K562 (cell line): ENCODE measurements around the gene SGK1. TPM values are rescaled to one million over a fixed set of nuclear protein-coding genes. Genes with fewer than 3 reads are reported as not detected.
A peak's percentile ranks its signal among the peaks of the same experiment; 100 is the strongest.

ENCODE experiments used
- ATAC-seq: fragments of 200-7000 bp; cut with Tn5 transposase; 3 replicates; pipeline ENCODE4 v1.9.1; 2020; ENCODE audit warnings: moderate library complexity
- BruUV-seq: library from RNA; stranded (reverse); fragments of 400-500 nt; replicated peaks from 2 replicates; lab custom pipeline; 2021; lab: Mats Ljungman, UMichigan
- CTCF ChIA-PET: fragments of 300-600 bp; formaldehyde crosslinking; extraction: SDS; loops from one replicate; lab custom pipeline; 2021; ENCODE audit warnings: low intra/inter-chr PET ratio; lab: Yijun Ruan, JAX
- POLR2A ChIA-PET: fragments of 300-600, 350-650 bp; sonication (Branson Sonifier 250); formaldehyde crosslinking; extraction: SDS; loops from one replicate; lab custom pipeline; 2021; ENCODE audit warnings: antibody characterized with exemption, inconsistent platforms; lab: Yijun Ruan, JAX
- DNase-seq, 4 experiments: peaks; one replicate each; pipeline versions ENCODE4 v3.0.0 to v3.0.0-alpha.2; 2011 to 2018; ENCODE audit warnings: low spot score in 3 of 4, mixed read lengths in 3 of 4; ENCODE audit errors: extremely low read depth in 1 of 4
- FAIRE-seq: peaks from 2 replicates; lab custom pipeline; 2011; peaks lifted over from hg19 to GRCh38; lab: Jason Lieb, UNC
- H2AFZ ChIP-seq: 2 replicates; pipeline ENCODE4 v1.6.0; 2011; ENCODE audit warnings: low read depth, low read length, control low read depth, inconsistent platforms
- H3K27ac ChIP-seq: fragments of 200-600 bp; 3 replicates; pipeline ENCODE4 v1.8.0; 2011; ENCODE audit warnings: low read depth, mild to moderate bottlenecking, control low read depth, inconsistent platforms, low read length, moderate library complexity, mixed read lengths; ENCODE audit errors: extremely low read depth
- H3K27me3 ChIP-seq, 2 experiments: fragments of 300-600 bp in 1 of 2; 2 replicates in 1 of 2; 3 replicates in 1 of 2; pipeline versions ENCODE4 v1.6.0 to v1.8.0; 2011; ENCODE audit warnings: inconsistent platforms in 2 of 2, low read length in 2 of 2, mild to moderate bottlenecking in 1 of 2, mixed read lengths in 1 of 2, moderate library complexity in 1 of 2; ENCODE audit not compliant: control insufficient read depth in 2 of 2, insufficient read depth in 2 of 2
- H3K36me3 ChIP-seq: fragments of 300-600 bp; 3 replicates; pipeline ENCODE4 v1.8.0; 2011; ENCODE audit warnings: mild to moderate bottlenecking, low read length, inconsistent platforms; ENCODE audit not compliant: control insufficient read depth, insufficient read depth
- H3K4me1 ChIP-seq, 2 experiments: fragments of 200-600 bp in 1 of 2; replicated peaks in 1 of 2; 2 replicates in 1 of 2; 3 replicates in 1 of 2; pipeline versions ENCODE4 v1.5.1 to v1.8.0; 2011; ENCODE audit warnings: inconsistent platforms in 2 of 2, low read length in 2 of 2, mild to moderate bottlenecking in 1 of 2, mixed read lengths in 1 of 2, moderate library complexity in 1 of 2; ENCODE audit not compliant: control insufficient read depth in 2 of 2, insufficient read depth in 2 of 2
- H3K4me2 ChIP-seq: 2 replicates; pipeline ENCODE4 v1.6.1; 2011; ENCODE audit warnings: low read length, control low read depth, inconsistent platforms, mixed read lengths; ENCODE audit not compliant: insufficient read depth
- H3K4me3 ChIP-seq: fragments of 200-600 bp; sonication (generic), shearing (Covaris generic); 2 replicates; pipeline ENCODE4 v1.5.1; 2016; ENCODE audit warnings: control low read depth, inconsistent platforms
- H3K79me2 ChIP-seq: fragments of 200-600 bp; 3 replicates; pipeline ENCODE4 v1.8.0; 2011; ENCODE audit warnings: low read length, inconsistent platforms; ENCODE audit not compliant: control insufficient read depth, insufficient read depth
- H3K9ac ChIP-seq, 2 experiments: 2 replicates each; pipeline versions ENCODE4 v1.6.0 to v1.6.1; 2011; ENCODE audit warnings: low read depth in 2 of 2, low read length in 2 of 2, control low read depth in 1 of 2, inconsistent platforms in 1 of 2, mild to moderate bottlenecking in 1 of 2, mixed read lengths in 1 of 2; ENCODE audit not compliant: insufficient read depth in 1 of 2
- H3K9me1 ChIP-seq: one replicate; pipeline ENCODE4 v1.6.0; 2011; ENCODE audit warnings: inconsistent platforms, mild to moderate bottlenecking, low read length, moderate library complexity; ENCODE audit not compliant: control insufficient read depth, insufficient read depth
- H3K9me3 ChIP-seq: replicated peaks from 2 replicates; pipeline ENCODE4 v1.5.1; 2011; ENCODE audit warnings: low read depth, low read length, inconsistent platforms; ENCODE audit not compliant: control insufficient read depth, insufficient read depth
- H4K20me1 ChIP-seq: replicated peaks from 2 replicates; pipeline ENCODE4 v1.6.1; 2011; ENCODE audit warnings: low read length, inconsistent platforms, mixed read lengths; ENCODE audit not compliant: control insufficient read depth, insufficient read depth
- BCL6 ChIP-seq: fragments of 250-450 bp; sonication (Bioruptor Pico); IDR thresholded peaks from 2 replicates; pipeline ENCODE4 v1.4.0; 2020
- BRCA1 ChIP-seq, 2 experiments: fragments of 450-650 bp in 1 of 2; sonication (generic) in 1 of 2; formaldehyde crosslinking in 1 of 2; IDR thresholded peaks; 2 replicates each; pipeline versions ENCODE4 v1.5.0 to v1.6.1; 2017 to 2020; ENCODE audit warnings: mild to moderate bottlenecking in 1 of 2, missing genetic modification reagents in 1 of 2
- FOSL1 ChIP-seq: fragments of 200-800 bp; sonication (Bioruptor generic); conservative IDR thresholded peaks from 2 replicates; pipeline ENCODE4 v1.6.1; 2016; ENCODE audit warnings: missing genetic modification characterization, missing compliant biosample characterization
- HNRNPL ChIP-seq: fragments of 200-400 bp; formaldehyde crosslinking; IDR thresholded peaks from 2 replicates; pipeline ENCODE4 v1.6.1; 2017; ENCODE audit warnings: low read depth, mild to moderate bottlenecking, low read length
- IFI16 ChIP-seq: fragments of 250-450 bp; sonication (Bioruptor Pico); IDR thresholded peaks from 2 replicates; pipeline ENCODE4 v2.1.2; 2022; ENCODE audit warnings: mild to moderate bottlenecking, inconsistent platforms
- NCOA4 ChIP-seq: fragments of 450-650 bp; IDR thresholded peaks from 2 replicates; pipeline ENCODE4 v1.6.1; 2018; ENCODE audit warnings: mild to moderate bottlenecking; ENCODE audit not compliant: partially characterized antibody
- RBM39 ChIP-seq: fragments of 200-400 bp; formaldehyde crosslinking; optimal IDR thresholded peaks from 2 replicates; pipeline ENCODE3; 2018; ENCODE audit warnings: low read depth, low read length
- SOX6 ChIP-seq: fragments of 450-650 bp; IDR thresholded peaks from 2 replicates; pipeline ENCODE4 v1.6.1; 2014; ENCODE audit warnings: mild to moderate bottlenecking
- SP2 ChIP-seq: IDR thresholded peaks from 2 replicates; pipeline ENCODE4 v1.6.1; 2011; ENCODE audit warnings: mild to moderate bottlenecking, low read depth, low read length, moderate library complexity; ENCODE audit not compliant: poor library complexity, severe bottlenecking; ENCODE audit errors: extremely low read depth
- TCF3 ChIP-seq: sonication (generic); formaldehyde crosslinking; IDR thresholded peaks from 2 replicates; pipeline ENCODE4 v1.4.0; 2020; ENCODE audit warnings: mild to moderate bottlenecking, missing genetic modification reagents
- ZBTB7A ChIP-seq: IDR thresholded peaks from 2 replicates; pipeline ENCODE4 v1.6.1; 2011; ENCODE audit warnings: low read depth, mild to moderate bottlenecking, low read length, moderate library complexity, borderline replicate concordance; ENCODE audit not compliant: control insufficient read depth
- ZBTB8A ChIP-seq: fragments of 450-650 bp; IDR thresholded peaks from 2 replicates; pipeline ENCODE4 v1.6.1; 2018; ENCODE audit warnings: mild to moderate bottlenecking, moderate library complexity; ENCODE audit not compliant: partially characterized antibody
- ZKSCAN1 ChIP-seq: fragments of 150-350 bp; IDR thresholded peaks from 2 replicates; pipeline ENCODE4 v1.6.1; 2016; ENCODE audit warnings: low read depth, low read length
- ZNF3 ChIP-seq: fragments of 250-450 bp; sonication (Bioruptor Pico); IDR thresholded peaks from 2 replicates; pipeline ENCODE4 v1.5.0; 2021; ENCODE audit warnings: mild to moderate bottlenecking, moderate library complexity
- WGBS: fragments of 100-300 bp; shearing (Covaris generic); methylation state at CpG from one replicate; pipeline ENCODE4 v1.1.6; 2016; ENCODE audit warnings: low coverage, mixed read lengths; ENCODE audit not compliant: insufficient coverage; ENCODE audit errors: missing lambda C conversion rate; 5-methylcytosine and 5-hydroxymethylcytosine counted together
- in situ Hi-C: fragments of 300-500 bp; cut with MboI; formaldehyde crosslinking; loops from 4 replicates; pipeline ENCODE4 v1.15.0; 2018; ENCODE audit warnings: inconsistent platforms, mixed read lengths
- intact Hi-C: fragments of 100-400 bp; cut with micrococcal nuclease; formaldehyde crosslinking; loops from 2 replicates; pipeline ENCODE4 v1.14.2; 2022
- polyA plus RNA-seq, 8 experiments: library from polyadenylated mRNA; depleted of rRNA in 4 of 8; stranded (reverse) in 5 of 8; unstranded in 3 of 8; fragments of >200 nt; fragmentation: Nextera tagmentation in 2 of 8; fragmentation: Illumina TruSeq in 1 of 8; extraction: Ambion mirVana in 2 of 8; extraction: Trizol in 1 of 8; gene quantifications; 2 replicates each; pipeline versions ENCODE4 v1.2.1 to v1.2.3, GENCODE V29; 2011 to 2014; ENCODE audit warnings: inconsistent platforms in 1 of 8, missing spikeins in 1 of 8
- total RNA-seq, 7 experiments: library from RNA; depleted of rRNA in 6 of 7; stranded (reverse); fragments of >200 nt in 6 of 7; fragmentation: Illumina TruSeq in 2 of 7; extraction: Trizol in 2 of 7; gene quantifications; 2 replicates each; pipeline versions ENCODE4 v1.2.1 to v1.2.3, GENCODE V29; 2011 to 2021; ENCODE audit warnings: low replicate concordance in 1 of 7
- TF ChIP-seq, protein P1 (sequence below): fragments of 250-450 bp; sonication (Bioruptor Pico); IDR thresholded peaks from 2 replicates; pipeline ENCODE4 v1.8.0; 2022; ENCODE audit warnings: moderate library complexity, mild to moderate bottlenecking, inconsistent platforms
- TF ChIP-seq, protein P2 (sequence below): fragments of 250-450 bp; sonication (Bioruptor Pico); IDR thresholded peaks from 2 replicates; pipeline ENCODE4 v1.4.0; 2020; ENCODE audit warnings: mild to moderate bottlenecking, moderate library complexity
- TF ChIP-seq, protein P3 (sequence below): fragments of 250-450 bp; sonication (Bioruptor Pico); IDR thresholded peaks from 2 replicates; pipeline ENCODE4 v1.4.0; 2020

The SGK1 gene
- total and polyA plus RNA-seq, 9 of the 15 experiments (the other 6 are each of a cell fraction or from before 2014, with no cell fraction given): 3.5 to 7.2 (median 3.9) TPM

DNA sequence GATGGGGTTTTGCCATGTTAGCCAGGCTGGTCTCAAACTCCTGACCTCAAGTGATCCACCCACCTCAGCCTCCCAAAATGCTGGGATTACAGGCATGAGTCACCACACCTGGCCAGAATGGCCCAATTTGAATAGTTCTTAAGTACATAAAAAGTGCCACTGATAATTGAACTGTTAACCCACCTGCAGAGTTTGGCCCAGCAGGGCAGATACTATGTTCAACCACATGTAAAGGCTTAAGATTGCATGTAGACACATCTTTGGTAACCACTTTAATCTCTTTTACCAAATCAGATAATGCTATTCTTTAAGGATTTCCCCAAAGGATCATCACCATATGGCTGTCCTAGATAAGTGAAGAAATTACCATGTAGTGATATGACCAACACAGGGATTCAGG is 21.3 kb upstream of the SGK1 start (continued):
- TF ChIP-seq RBM39 (no peak), TCF3 (CRISPR knock-in tag) (0 out of 2 replicates have a peak, but pooled peaks have one; percentile 12), FOSL1 (peak; percentile 12), SOX6 (peak; percentile 32; the same call in 1 of the 2 replicates)
- TF ChIP-seq, protein P1, sequence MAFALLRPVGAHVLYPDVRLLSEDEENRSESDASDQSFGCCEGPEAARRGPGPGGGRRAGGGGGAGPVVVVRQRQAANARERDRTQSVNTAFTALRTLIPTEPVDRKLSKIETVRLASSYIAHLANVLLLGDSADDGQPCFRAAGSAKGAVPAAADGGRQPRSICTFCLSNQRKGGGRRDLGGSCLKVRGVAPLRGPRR (CRISPR knock-in tag): no peak

DNA sequence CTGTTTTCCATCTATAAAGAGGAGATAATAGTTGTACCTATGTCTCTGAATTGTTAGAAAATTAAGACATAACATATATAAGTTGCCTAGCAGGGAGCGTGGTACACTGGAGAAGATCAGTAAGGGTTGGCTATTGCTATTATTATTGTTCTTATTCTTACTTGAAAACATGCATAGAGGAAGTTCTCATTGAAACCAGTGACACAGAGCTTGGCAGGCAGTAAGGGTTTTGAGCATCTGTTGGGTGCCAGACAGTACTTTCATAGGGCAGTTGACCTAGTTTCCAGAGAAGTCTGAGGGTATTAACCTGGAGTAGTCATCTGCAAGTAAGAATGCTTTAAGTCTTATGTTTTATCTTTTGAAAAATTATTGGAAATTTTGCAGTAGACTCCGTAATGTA is 13.3 kb upstream of the SGK1 start:
- H4K20me1 ChIP-seq: no peaks in the 10 kb centered on the region
- H3K9ac ChIP-seq: no peak overlapping the region
- ATAC-seq: no peak
- FAIRE-seq: no peak
- intact Hi-C loops: no loop called here
- BruUV-seq: no TSS peak
- no peak overlapping the region for H2AFZ ChIP-seq
- H3K4me2 ChIP-seq: no peak overlapping the region
- H3K27ac ChIP-seq: no peak overlapping the region
- no peaks in the 10 kb centered on the region for H3K36me3 ChIP-seq
- no peaks in the 10 kb centered on the region for H3K9me3 ChIP-seq
- no peak overlapping the region for H3K4me3 ChIP-seq
- H3K79me2 ChIP-seq: no peaks in the 10 kb centered on the region
- ChIA-PET CTCF (no interaction called here), POLR2A (no interaction called here)
- H3K27me3 ChIP-seq: no peaks in the 10 kb centered on the region
- no peaks in the 10 kb centered on the region for H3K9me1 ChIP-seq
- no peaks in the 10 kb centered on the region; a peak in 1 of 5 replicates for H3K4me1 ChIP-seq
- 92% methylated on average over 2 of the region's 2 CpGs for WGBS
- in situ Hi-C loops: no loop called here
- DNase-seq: no peak
- no peak for TF ChIP-seq BRCA1 (IDR thresholded peaks at IDR 0.05)
- TF ChIP-seq BRCA1 (CRISPR knock-in tag; IDR thresholded peaks at IDR 0.05): no peak
- no peak for TF ChIP-seq ZKSCAN1
- TF ChIP-seq, protein P2, sequence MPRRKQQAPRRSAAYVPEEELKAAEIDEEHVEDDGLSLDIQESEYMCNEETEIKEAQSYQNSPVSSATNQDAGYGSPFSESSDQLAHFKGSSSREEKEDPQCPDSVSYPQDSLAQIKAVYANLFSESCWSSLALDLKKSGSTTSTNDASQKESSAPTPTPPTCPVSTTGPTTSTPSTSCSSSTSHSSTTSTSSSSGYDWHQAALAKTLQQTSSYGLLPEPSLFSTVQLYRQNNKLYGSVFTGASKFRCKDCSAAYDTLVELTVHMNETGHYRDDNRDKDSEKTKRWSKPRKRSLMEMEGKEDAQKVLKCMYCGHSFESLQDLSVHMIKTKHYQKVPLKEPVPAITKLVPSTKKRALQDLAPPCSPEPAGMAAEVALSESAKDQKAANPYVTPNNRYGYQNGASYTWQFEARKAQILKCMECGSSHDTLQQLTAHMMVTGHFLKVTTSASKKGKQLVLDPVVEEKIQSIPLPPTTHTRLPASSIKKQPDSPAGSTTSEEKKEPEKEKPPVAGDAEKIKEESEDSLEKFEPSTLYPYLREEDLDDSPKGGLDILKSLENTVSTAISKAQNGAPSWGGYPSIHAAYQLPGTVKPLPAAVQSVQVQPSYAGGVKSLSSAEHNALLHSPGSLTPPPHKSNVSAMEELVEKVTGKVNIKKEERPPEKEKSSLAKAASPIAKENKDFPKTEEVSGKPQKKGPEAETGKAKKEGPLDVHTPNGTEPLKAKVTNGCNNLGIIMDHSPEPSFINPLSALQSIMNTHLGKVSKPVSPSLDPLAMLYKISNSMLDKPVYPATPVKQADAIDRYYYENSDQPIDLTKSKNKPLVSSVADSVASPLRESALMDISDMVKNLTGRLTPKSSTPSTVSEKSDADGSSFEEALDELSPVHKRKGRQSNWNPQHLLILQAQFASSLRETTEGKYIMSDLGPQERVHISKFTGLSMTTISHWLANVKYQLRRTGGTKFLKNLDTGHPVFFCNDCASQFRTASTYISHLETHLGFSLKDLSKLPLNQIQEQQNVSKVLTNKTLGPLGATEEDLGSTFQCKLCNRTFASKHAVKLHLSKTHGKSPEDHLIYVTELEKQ (CRISPR knock-in tag): no peak
- no peak for TF ChIP-seq ZBTB7A
- TF ChIP-seq, protein P3, sequence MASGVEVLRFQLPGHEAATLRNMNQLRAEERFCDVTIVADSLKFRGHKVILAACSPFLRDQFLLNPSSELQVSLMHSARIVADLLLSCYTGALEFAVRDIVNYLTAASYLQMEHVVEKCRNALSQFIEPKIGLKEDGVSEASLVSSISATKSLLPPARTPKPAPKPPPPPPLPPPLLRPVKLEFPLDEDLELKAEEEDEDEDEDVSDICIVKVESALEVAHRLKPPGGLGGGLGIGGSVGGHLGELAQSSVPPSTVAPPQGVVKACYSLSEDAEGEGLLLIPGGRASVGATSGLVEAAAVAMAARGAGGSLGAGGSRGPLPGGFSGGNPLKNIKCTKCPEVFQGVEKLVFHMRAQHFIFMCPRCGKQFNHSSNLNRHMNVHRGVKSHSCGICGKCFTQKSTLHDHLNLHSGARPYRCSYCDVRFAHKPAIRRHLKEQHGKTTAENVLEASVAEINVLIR (CRISPR knock-in tag): no peak
- no peak for TF ChIP-seq IFI16 (CRISPR knock-in tag)
- TF ChIP-seq NCOA4: no peak
- TF ChIP-seq SP2: no peak
- TF ChIP-seq ZBTB8A: no peak
- no peak for TF ChIP-seq BCL6 (CRISPR knock-in tag)
- TF ChIP-seq ZNF3 (CRISPR knock-in tag): no peak
- TF ChIP-seq HNRNPL: no peak
